G401.6 (cell line): ENCODE data around the gene PEAK1.

Experiments used
- FAIRE-seq: peaks from 2 replicates; lab custom pipeline; 2012; peaks lifted over from hg19 to GRCh38; lab: Jason Lieb, UNC

PEAK1 gene, protein sequence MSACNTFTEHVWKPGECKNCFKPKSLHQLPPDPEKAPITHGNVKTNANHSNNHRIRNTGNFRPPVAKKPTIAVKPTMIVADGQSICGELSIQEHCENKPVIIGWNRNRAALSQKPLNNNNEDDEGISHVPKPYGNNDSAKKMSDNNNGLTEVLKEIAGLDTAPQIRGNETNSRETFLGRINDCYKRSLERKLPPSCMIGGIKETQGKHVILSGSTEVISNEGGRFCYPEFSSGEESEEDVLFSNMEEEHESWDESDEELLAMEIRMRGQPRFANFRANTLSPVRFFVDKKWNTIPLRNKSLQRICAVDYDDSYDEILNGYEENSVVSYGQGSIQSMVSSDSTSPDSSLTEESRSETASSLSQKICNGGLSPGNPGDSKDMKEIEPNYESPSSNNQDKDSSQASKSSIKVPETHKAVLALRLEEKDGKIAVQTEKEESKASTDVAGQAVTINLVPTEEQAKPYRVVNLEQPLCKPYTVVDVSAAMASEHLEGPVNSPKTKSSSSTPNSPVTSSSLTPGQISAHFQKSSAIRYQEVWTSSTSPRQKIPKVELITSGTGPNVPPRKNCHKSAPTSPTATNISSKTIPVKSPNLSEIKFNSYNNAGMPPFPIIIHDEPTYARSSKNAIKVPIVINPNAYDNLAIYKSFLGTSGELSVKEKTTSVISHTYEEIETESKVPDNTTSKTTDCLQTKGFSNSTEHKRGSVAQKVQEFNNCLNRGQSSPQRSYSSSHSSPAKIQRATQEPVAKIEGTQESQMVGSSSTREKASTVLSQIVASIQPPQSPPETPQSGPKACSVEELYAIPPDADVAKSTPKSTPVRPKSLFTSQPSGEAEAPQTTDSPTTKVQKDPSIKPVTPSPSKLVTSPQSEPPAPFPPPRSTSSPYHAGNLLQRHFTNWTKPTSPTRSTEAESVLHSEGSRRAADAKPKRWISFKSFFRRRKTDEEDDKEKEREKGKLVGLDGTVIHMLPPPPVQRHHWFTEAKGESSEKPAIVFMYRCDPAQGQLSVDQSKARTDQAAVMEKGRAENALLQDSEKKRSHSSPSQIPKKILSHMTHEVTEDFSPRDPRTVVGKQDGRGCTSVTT (N-terminal part only)

DNA sequence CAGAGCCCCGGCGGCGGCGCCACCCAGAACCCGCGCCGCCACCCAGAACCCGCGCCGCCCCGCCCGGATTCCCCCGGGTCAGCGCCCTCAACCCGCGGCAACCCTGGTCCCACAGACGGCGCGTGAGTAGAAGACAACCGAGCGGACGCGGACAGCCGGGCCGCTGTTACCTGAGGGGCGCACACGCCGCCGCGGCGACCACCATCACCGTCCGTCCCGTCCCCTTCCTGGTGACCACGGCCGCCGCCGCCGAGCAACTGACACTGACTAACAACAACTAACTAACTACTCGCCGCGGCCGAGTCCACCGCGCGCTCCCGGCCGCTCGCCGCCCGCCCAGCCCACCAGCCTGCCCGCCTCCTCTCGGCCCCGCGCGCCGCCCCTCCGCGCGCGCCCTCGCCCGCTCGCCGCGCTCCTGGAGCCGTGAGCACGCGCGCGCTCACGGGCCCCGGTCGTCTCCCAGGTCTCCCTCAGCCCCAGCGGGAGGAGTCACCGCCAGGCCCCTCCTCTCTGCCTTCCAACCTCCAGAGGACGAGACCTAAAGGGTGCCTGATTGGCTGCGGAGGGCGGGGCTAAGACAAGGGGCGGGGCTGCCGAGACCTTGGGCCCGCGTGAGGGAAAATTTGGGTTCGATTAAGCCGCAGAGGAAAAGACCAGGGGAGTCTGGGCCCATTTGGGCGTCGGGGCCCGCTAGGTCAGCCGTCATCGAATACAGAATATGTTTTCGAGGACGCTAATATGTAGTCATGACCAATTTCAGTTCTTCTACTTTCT, at the start of gene PEAK1:
Gene PEAK1 (minus strand): TSS at position 269 of the 774 bp plus-strand sequence. CDS start 238,178 bp downstream, outside the sequence.
- FAIRE-seq, result peak; percentile 53

DNA sequence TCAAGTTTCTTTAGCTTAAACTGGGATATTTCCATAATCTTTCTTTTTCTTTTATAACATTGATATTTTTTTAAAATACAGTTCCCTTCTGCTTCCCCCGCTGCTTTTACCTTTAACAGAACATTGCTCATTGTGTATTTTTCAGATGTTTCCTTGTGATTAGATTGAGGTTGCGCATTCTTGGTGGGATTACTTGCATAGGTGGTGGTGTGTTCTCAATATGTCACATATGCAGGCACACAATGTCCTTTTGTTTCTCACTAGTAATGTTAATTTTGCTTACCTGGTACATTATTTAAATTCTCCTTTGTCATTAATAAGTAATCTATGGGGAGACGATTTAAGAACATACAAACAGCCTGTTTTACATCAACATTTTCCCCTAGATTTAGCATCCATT, 49.0 kb upstream of the PEAK1 start:
- FAIRE-seq, result no peak

DNA sequence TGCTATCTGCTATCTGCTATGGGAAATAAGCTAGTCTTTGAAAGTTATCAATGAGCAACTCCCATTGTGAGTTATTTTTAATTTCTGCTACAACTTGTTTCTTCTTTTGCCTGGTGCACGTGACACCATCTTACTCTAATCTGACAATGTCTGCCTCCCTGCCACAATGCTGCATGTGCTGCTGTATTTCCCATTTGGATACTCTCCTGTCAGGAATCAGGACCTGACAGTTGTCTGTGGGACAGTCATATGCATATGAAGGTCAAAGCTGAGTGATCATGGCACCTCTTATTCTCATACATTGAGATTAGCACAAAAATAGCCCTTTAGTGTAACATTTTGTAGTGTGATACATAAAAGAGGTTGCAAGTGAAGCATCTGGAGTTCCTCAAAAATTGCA, 46.6 kb upstream of the PEAK1 start:
- no peak for FAIRE-seq

- no peak for FAIRE-seq
Measured at GRCh38 chr15:77464129-77464865, 44.4 kb upstream of the PEAK1 start.

DNA sequence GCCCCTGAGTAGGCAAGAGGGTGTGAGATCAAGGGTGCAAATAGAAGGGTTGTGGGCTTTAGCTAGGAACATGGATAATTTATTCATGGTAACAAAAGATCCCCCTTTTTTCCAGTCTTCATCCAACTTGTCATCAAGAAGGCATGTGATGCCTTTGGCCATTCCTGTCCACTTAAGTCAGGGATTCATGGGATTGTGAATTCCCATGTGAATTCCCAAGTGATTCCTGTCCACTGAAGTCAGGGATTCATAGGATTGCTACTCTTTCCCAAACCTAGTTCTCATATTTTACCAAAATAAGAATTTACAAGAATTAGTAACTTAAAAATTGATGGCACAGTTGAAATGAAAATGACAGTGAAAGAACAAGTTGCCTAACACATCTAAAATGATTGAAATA, 41.6 kb upstream of the PEAK1 start:
- FAIRE-seq, result no peak

- no peak for FAIRE-seq
Measured at GRCh38 chr15:77459031-77459430, 39.1 kb upstream of the PEAK1 start.

DNA sequence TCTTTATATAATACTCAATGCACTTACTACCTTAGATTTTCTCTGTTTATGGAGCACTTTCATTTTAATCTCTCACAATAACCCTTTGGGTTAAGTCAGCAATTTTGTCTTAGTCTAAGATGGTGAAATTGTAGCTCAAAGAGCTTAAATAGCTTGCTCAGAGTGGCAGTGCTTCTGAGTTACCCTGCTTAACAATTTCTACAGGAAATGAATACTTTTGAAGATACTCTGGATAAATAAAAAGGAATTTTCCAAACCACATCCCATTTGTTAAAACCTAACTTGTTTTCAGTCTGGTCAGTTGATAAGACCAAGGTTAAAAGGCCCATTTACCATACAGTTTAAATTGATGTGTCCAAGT, 38.0 kb upstream of the PEAK1 start:
- FAIRE-seq, result no peak

GRCh38 chr15:77457191-77457904, 37.4 kb upstream of the PEAK1 start:
- FAIRE-seq, result no peak

DNA sequence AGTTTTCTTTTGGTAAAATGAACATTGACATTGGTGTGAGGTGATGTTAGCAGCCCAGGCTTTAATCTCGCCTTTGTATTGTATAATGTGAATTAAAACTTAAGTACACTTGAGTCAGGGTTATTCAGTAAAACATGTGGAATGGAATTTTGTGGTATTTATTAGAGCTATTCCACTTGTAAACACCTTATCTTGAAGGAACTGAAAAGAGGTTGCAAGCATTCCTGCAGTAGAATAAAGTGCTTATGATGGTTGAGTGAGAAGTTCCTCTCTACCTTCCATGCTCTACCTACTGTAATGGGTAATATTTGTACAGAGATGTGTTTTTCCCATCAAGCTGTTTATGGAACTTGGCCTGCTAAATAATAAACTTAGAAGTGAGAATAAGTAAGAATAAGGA, 36.8 kb upstream of the PEAK1 start:
- no peak for FAIRE-seq

GRCh38 chr15:77455696-77456321, 35.9 kb upstream of the PEAK1 start:
- FAIRE-seq, result no peak

DNA sequence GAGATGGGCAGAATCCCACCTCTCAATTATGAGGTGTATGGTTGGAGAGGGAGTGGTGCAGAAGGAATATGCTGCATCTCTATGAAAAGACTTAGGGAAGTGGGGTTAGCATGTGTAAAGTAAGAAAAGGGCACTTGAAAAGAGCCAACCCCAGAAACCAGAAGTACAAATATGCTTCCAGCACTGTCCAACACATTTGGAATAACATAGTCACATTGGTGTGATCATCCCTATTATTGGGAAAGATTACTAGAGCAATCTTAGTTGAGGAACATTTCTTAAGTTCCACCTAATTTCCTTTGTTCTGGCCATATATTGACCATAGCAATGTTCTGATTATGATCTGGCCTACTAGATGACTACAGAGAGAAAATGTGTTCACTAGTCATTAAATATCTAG, 35.0 kb upstream of the PEAK1 start:
- FAIRE-seq, result no peak

DNA sequence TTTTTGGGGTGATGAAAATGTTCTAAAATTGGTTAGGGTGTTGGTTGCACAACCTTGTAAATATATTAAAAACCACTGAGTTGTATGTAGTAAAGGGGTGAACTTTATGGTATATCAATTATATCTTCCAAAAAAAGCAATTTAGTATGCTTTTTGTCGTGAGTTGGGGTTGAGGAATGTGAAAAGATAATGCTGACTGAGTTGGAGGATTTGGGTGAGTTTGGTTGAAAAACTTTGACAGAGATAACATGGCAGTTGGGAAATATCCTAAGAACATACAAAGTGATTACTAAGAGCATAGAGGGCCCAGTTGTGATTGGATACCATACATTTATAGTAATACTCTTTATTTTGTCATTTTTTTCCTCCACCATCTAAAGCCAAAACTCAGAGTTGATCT, 34.4 kb upstream of the PEAK1 start:
- no peak for FAIRE-seq

- FAIRE-seq, result no peak
Measured at GRCh38 chr15:77446840-77447390, 27.0 kb upstream of the PEAK1 start.

- FAIRE-seq, result peak; percentile 8
Measured at GRCh38 chr15:77440378-77440999, 20.6 kb upstream of the PEAK1 start.

GRCh38 chr15:77437264-77437663, 17.4 kb upstream of the PEAK1 start:
- no peak for FAIRE-seq

DNA sequence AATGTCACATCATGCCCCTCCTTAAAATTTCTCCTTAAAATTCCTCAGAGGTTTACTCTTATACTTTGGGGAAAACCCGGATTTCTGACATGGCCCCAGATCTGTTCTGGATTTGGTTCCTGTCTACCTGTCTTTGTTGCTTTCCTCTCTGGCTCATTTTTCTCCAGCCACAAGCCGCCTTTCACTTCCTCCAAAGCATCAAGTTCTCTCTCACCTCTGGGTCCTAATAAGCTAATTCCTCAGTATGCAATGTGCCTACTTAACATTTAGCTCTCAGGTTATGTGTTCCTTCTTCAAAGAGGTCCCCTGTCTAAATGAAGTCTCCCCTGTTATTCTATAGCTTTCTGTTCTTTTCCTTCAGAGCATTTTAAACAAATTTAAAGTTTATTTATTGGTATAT, 16.9 kb upstream of the PEAK1 start:
- no peak for FAIRE-seq

- no peak for FAIRE-seq
Measured at GRCh38 chr15:77430652-77431051, 10.7 kb upstream of the PEAK1 start.

DNA sequence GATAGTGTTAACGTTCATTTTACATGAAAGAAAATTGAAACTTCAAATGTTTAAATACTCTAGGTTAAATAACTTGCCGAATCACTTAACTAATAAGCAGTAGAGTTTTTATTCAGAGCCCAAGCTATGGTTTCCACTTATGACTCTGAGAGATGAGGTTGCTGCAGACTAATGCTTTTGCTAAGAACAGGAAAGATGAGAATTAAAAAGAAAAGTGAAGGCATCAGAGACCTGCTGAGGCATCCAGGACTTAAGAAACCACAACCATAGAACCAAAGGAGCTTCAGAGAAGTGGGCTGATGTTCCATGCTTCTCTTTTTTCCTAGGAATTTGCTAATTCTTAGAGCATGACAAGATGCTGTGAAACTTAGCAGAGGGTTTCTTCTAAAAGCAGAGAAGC, 10.3 kb upstream of the PEAK1 start:
- FAIRE-seq, result no peak

DNA sequence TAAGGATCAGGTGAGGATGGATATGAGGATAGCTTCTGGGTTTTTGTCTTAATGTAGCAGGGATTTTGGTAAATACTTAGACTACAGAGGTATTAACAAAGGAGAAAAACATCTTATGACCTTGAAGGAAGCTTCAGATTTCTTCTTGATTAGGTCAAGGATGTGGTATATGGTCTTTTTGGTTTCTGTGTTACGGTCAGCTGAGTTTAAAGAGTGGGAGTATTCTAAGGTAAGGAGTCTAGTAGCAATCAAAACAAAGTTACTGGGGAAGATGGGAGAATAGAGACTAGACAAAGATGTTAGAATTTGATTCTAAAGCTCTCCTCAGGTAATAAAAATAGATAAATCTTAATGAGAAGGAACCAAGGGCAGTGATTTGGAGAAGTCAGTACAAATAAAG, 7.0 kb upstream of the PEAK1 start:
- no peak for FAIRE-seq

DNA sequence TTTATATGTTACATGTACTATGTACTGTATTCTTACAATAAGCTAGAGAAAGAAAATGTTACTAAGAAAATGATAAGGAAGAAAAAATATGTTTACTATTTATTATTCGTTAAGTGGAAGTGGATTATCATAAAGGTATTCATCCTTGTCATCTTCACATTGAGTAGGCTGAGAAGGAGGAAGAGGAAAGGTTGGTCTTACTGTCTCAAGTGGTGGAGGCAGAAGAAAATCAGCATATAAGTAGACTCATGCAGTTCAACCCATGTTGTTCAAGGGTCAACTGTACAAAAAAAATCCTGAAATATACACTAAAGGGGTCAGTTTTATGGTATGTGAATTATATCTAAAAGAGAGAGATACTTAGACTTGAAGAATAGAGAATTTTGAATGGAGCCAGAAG, 6.5 kb upstream of the PEAK1 start:
- no peak for FAIRE-seq
